ENCODE data around the gene SUN1.
A peak's percentile ranks its signal among the peaks of the same experiment; 100 is the strongest.

GRCh38 chr7:879706-880105, 47.4 kb downstream of the SUN1 start:
- no peak for TF ChIP-seq CTCF (IDR thresholded peaks at IDR 0.05)
- no peak for TF ChIP-seq POLR2A (IDR thresholded peaks at IDR 0.05)
- peak in 1 of 4 donors; percentile 9 for TF ChIP-seq POLR2AphosphoS5 (IDR thresholded peaks at IDR 0.05)
- TF ChIP-seq EP300 (IDR thresholded peaks at IDR 0.05): no peak
